HG02571 (cell line): Measurements from ENCODE around the gene SELENOS.

ENCODE experiments used
- ATAC-seq: cut with Tn5 transposase; IDR thresholded peaks from one replicate; pipeline ENCODE4 v1.9.1; 2021; ENCODE audit warnings: mild to moderate bottlenecking, moderate library complexity; ENCODE audit not compliant: unreplicated experiment

Gene SELENOS

GRCh38 chr15:101277943-101278564, 769 bp upstream of the SELENOS start:
- ATAC-seq = no peak

- no peak for ATAC-seq
Observed at GRCh38 chr15:101276501-101277037, 716 bp downstream of the SELENOS start.

DNA sequence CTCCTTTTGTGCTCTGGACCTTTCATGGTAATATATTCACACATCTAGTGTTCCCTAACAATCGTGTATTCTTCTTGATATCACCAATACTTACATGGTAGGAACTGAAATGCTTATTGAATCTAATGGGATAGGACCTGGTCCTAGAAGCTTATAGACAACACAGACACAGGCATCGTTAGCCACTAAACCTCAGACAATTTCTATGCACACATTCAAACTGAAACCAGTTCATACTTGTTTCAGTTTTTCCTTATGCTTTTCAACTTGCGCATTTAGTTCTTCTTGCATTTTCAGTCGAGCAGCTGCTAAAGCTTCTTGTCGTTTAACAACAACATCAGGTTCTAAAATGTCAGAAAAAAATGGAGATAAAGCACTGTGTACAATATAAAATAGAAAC, 2.3 kb downstream of the SELENOS start:
- no peak for ATAC-seq

DNA sequence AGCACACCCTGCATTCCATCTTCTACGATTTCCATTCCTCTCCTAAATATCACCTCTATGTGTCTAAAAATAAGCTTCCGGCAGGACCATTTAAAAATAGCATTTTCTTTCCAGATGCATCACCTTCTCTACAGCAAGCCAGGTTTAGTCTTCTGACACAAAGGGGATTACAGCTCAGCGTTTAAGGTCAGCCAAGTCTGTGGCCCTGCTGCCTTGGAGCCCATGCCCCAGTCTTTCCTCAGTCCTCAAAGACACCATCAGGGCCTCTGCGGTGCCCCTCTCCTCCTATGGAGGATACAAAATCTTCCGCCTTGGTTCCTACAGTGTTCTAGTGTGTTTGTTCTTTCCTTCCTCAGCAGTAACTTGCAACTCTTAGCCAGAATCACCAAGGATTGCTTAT, 3.8 kb downstream of the SELENOS start:
- ATAC-seq = no peak

DNA sequence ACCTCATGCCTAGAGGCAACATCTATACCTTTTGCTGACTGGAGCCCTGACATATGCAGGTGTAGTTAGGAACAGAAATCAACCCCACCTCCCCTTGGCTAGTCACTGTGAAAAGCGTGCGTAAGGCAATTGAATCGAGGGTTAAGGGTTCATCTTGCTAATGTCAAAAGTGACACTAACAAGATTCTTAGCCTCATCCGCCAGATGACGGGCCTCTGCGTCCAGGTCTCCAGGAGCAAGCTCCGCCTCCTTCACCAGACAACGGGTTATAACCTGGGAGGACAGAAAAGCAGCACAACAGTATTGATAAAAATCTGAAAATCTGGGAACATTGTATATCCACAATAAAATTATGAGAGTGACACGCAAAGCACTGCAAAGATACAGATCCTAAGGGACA, 4.7 kb downstream of the SELENOS start:
- ATAC-seq = no peak

GRCh38 chr15:101269479-101270223, 7.6 kb downstream of the SELENOS start:
- ATAC-seq = no peak

DNA sequence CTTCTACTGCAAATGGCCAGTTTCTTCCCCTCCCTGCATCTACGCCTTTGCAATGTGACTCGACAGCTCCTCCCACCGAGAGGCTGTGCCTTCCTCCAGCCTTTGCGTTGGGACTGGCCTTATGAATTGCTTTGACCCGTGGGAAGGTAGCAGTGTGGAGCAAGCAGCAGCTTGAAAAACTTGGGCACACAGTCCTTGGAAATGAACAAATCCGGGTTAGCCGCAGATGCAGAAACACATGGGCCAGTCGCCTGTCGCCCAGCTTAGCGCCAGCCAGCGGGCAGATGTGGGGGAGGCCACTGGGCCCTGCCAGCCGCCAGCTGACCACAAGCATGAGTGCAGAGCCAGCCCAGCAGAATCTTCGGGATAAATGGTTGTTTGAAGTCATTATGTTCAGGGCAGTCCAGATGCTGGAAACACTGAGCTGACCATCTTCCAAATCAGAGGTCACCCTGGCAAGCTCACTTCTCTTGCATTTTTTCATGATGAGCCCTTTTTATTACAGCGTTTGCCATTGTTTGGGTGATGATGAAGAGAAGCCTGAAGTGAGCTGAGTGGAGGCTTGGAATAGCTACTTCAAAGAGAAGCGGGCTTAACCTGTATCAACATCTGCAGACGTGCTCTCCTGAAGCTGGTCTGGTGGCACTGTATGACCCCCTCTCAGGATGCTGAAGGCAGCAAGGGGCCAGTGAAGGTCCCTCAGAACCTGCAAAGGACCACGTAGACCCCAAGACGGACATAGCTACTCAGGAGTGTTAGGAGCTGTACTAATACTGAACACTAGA, 9.8 kb downstream of the SELENOS start:
- ATAC-seq = no peak

- no peak for ATAC-seq
Observed at GRCh38 chr15:101266787-101267186, 10.5 kb downstream of the SELENOS start.

GRCh38 chr15:101266034-101266433, 11.3 kb downstream of the SELENOS start:
- ATAC-seq = no peak

GRCh38 chr15:101264911-101265641, 12.2 kb downstream of the SELENOS start:
- no peak for ATAC-seq

DNA sequence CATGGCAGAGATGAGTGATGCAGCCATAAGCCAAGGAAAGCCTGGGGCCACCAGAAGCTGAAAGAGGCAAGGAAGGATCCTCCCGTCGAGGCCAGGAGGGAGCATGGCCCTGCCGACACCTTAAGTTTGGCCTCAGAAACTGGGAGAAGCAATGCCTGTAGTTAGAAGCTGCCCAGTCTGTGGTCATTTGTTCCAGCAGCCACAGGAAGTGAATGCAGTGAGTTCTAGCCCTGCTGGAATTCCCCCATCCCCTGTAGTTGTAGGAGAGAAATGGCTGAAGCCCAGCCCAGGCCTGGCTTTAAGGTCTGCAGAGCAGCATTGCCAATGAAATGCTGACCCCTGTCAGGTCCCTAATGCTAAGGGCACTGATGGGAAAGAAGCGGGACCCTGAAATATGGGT, 13.3 kb downstream of the SELENOS start:
- ATAC-seq = no peak

DNA sequence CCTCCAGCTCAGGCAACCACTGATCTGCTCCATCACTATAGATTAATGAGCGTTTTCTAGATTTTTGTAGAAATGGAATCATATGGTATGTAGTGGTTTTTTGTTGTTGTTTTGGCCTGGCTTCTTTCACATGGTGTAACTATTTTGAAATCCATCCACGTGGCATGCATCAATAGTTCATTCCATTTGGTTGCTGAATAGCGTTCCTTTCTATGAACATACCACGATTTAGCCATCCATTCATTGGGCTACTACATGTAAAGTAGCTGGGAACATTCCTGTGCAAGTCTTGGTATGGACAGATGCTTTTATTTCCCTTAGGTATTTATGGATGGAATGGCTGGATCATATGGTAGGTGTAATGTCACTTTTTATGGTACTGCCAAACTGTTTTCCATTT, 14.7 kb downstream of the SELENOS start:
- no peak for ATAC-seq

GRCh38 chr15:101258238-101259144, 18.8 kb downstream of the SELENOS start:
- ATAC-seq = no peak

GRCh38 chr15:101256757-101257156, 20.5 kb downstream of the SELENOS start:
- no peak for ATAC-seq

DNA sequence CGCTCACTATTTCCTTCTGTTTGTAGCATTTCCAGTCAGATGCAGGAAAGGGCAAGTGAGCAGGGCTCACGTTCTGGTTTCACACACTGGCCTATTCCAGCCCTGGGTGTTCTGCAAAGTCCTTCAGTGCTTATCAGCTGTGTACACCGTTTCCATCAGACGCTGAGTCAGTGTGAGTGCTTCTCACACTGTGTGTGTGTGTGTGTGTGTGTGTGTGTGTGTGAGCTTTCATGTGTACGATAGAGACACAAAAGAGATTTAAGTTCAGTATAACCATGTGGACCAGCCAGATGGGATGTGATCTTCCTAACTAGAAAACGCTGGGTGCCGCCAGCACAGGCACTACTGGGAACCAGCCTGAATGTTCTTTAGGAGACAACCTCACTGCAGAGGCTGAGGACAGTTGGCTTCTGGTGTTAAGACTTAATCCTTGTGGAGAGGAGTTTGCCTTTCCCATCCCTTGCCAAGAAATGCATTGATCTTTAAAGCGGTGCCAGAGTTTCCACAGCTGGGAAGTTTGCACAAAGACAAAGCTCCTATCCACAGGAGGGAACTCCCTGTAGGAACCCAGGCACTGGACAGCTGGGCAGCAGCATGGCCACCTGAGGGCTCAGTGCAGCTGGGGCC, 21.6 kb downstream of the SELENOS start:
- no peak for ATAC-seq

GRCh38 chr15:101255051-101255395, 22.3 kb downstream of the SELENOS start:
- ATAC-seq = no peak

- no peak for ATAC-seq
Observed at GRCh38 chr15:101254157-101255050, 22.9 kb downstream of the SELENOS start.

DNA sequence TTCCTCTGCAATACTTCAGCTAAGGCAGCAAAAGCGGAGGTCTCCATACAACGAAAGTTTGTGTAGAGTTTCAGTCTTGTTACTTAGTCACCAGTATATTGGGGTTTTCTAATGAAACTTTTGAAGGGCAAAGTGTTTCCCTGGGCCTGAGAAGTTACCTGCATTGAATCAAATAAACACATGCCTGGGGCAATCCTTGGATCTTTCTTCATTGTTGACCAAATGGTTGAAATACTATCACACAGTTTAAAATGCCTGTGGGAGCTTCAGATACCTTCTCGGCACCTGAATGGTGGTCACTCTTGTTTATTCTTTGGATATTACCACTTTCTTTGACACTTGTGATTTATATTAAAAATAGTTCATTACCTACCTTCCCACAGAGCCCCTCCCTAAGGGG, 24.4 kb downstream of the SELENOS start:
- peak; percentile 7 for ATAC-seq
